ENCODE data around the gene GFAP.

- TF ChIP-seq ZBTB7A (tag by site-specific recombination; IDR thresholded peaks at IDR 0.05; ENCODE audit: low read depth), result no peak
- TF ChIP-seq ZNF610 (tag by site-specific recombination; IDR thresholded peaks at IDR 0.05; ENCODE audit: borderline replicate concordance), result no peak
- TF ChIP-seq CTCF (tag by site-specific recombination; IDR thresholded peaks at IDR 0.05), result no peak
- TF ChIP-seq REST (tag by site-specific recombination; IDR thresholded peaks at IDR 0.05), result no peak
- TF ChIP-seq ZBTB26 (tag by site-specific recombination; optimal IDR thresholded peaks at IDR 0.05), result no peak
- TF ChIP-seq YY1 (tag by site-specific recombination; IDR thresholded peaks at IDR 0.05), result no peak
Measured at GRCh38 chr17:44930667-44931066, 15.4 kb upstream of the GFAP start.

All from HEK293 (cell line).